Activated CD4-positive, alpha-beta T cell treated with anti-CD3 and anti-CD28 coated beads, Interleukin-2, amount 10 ng/mL, durations not matched to agents 7 days and 5 days (primary cell): ENCODE measurements around the gene CHSY3. TPM values are rescaled to one million over a fixed set of nuclear protein-coding genes. Genes with fewer than 3 reads are reported as not detected.

Source experiments
- CTCF ChIA-PET: fragments of 350-600 bp; sonication (Branson Sonifier 250); formaldehyde crosslinking; loops from one replicate; lab custom pipeline; 2021; ENCODE audit warnings: antibody characterized with exemption; lab: Charles Lee
- POLR2A ChIA-PET: fragments of 350-600 bp; sonication (Branson Sonifier 250); formaldehyde crosslinking; loops from one replicate; lab custom pipeline; 2021; ENCODE audit warnings: antibody characterized with exemption; lab: Charles Lee
- DNase-seq: peaks from one replicate; pipeline ENCODE4 v3.0.0-alpha.2; 2020
- H3K27ac Mint-ChIP-seq: one replicate; pipeline ENCODE4 v1.8.0; 2021; ENCODE audit warnings: mild to moderate bottlenecking, moderate library complexity, mixed read lengths
- H3K27me3 Mint-ChIP-seq: one replicate; pipeline ENCODE4 v1.8.0; 2021; ENCODE audit warnings: mixed read lengths
- H3K36me3 Mint-ChIP-seq: one replicate; pipeline ENCODE4 v1.8.0; 2021; ENCODE audit warnings: low read depth, mixed read lengths
- H3K4me1 Mint-ChIP-seq: one replicate; pipeline ENCODE4 v1.8.0; 2021; ENCODE audit warnings: mixed read lengths
- H3K4me3 Mint-ChIP-seq: one replicate; pipeline ENCODE4 v1.8.0; 2021; ENCODE audit warnings: mild to moderate bottlenecking, moderate library complexity, mixed read lengths
- H3K9me3 Mint-ChIP-seq: one replicate; pipeline ENCODE4 v1.8.0; 2021; ENCODE audit warnings: mixed read lengths
- total RNA-seq, 2 experiments: library from RNA; stranded (reverse); gene quantifications; one replicate each; pipeline ENCODE4 v1.2.3, GENCODE V29; 2021

Gene CHSY3
- total RNA-seq, 2 experiments from 2014 or later, result not detected

- Mint-ChIP-seq H3K36me3 (no peaks in the 10 kb centered on the region), H3K4me3 (no peak overlapping the region)
Measured at GRCh38 chr5:130116462-130116861, 212.2 kb downstream of the CHSY3 start.

GRCh38 chr5:130116972-130117371 is 212.7 kb downstream of the CHSY3 start:
- DNase-seq, result no peak
- Mint-ChIP-seq H3K27ac (no peak overlapping the region), H3K4me1 (no peaks in the 10 kb centered on the region), H3K9me3 (no peaks in the 10 kb centered on the region), H3K27me3 (no peaks in the 10 kb centered on the region), H3K4me3 (no peak overlapping the region), H3K36me3 (no peaks in the 10 kb centered on the region)
- ChIA-PET POLR2A (no interaction called here), CTCF (interaction anchor here (0.6 kb wide), 1 partner anchor 138 kb away, joined by 3 read pairs; no protein-coding TSS in a partner anchor)

More at GRCh38 chr5:130116462-130116861, 212.2 kb downstream of the CHSY3 start:
- ChIA-PET POLR2A (no interaction called here), CTCF (interaction anchor here (0.6 kb wide), 1 partner anchor 138 kb away, joined by 3 read pairs; no protein-coding TSS in a partner anchor)
- H3K27me3 Mint-ChIP-seq, result no peaks in the 10 kb centered on the region
- H3K4me1 Mint-ChIP-seq, result no peaks in the 10 kb centered on the region
- H3K27ac Mint-ChIP-seq, result no peak overlapping the region
- no peak for DNase-seq
- H3K9me3 Mint-ChIP-seq, result no peaks in the 10 kb centered on the region

GRCh38 chr5:130126746-130127145 is 222.5 kb downstream of the CHSY3 start:
- Mint-ChIP-seq H3K36me3 (no peaks in the 10 kb centered on the region), H3K4me3 (no peak overlapping the region), H3K27ac (no peak overlapping the region), H3K27me3 (peaks cover 2% of the 10 kb centered on the region), H3K9me3 (no peaks in the 10 kb centered on the region), H3K4me1 (no peaks in the 10 kb centered on the region)
- DNase-seq, result no peak
- ChIA-PET CTCF (no interaction called here), POLR2A (no interaction called here)

GRCh38 chr5:130135506-130135905 is 231.2 kb downstream of the CHSY3 start:
- DNase-seq, result no peak
- Mint-ChIP-seq H3K4me3 (no peak overlapping the region), H3K4me1 (no peaks in the 10 kb centered on the region), H3K9me3 (no peaks in the 10 kb centered on the region), H3K27ac (no peak overlapping the region), H3K36me3 (no peaks in the 10 kb centered on the region), H3K27me3 (peaks cover 2% of the 10 kb centered on the region)
- ChIA-PET CTCF (interaction anchor here (0.9 kb wide), 1 partner anchor 14 kb away, joined by 3 read pairs; no protein-coding TSS in a partner anchor), POLR2A (no interaction called here)

- no peaks in the 10 kb centered on the region for H3K4me1 Mint-ChIP-seq
- CTCF ChIA-PET, result interaction anchor here (0.9 kb wide), 1 partner anchor 15 kb away, joined by 3 read pairs; no protein-coding TSS in a partner anchor
- no peaks in the 10 kb centered on the region for H3K9me3 Mint-ChIP-seq
- H3K27ac Mint-ChIP-seq, result no peak overlapping the region
- H3K36me3 Mint-ChIP-seq, result no peaks in the 10 kb centered on the region
- POLR2A ChIA-PET, result no interaction called here
- no peak for DNase-seq
- no peak overlapping the region for H3K4me3 Mint-ChIP-seq
- peaks cover 2% of the 10 kb centered on the region for H3K27me3 Mint-ChIP-seq
Measured at GRCh38 chr5:130136300-130136699, 232.0 kb downstream of the CHSY3 start.

- DNase-seq, result no peak
- ChIA-PET CTCF (no interaction called here), POLR2A (no interaction called here)
- no peaks in the 10 kb centered on the region for H3K4me1 Mint-ChIP-seq
- H3K27me3 Mint-ChIP-seq, result peaks cover 2% of the 10 kb centered on the region
- H3K4me3 Mint-ChIP-seq, result no peak overlapping the region
- H3K9me3 Mint-ChIP-seq, result no peaks in the 10 kb centered on the region
- H3K27ac Mint-ChIP-seq, result no peak overlapping the region
- H3K36me3 Mint-ChIP-seq, result no peaks in the 10 kb centered on the region
Measured at GRCh38 chr5:130137681-130138080, 233.4 kb downstream of the CHSY3 start.

- peaks cover 2% of the 10 kb centered on the region for H3K27me3 Mint-ChIP-seq
- no peaks in the 10 kb centered on the region for H3K9me3 Mint-ChIP-seq
- ChIA-PET CTCF (no interaction called here), POLR2A (no interaction called here)
- no peaks in the 10 kb centered on the region for H3K4me1 Mint-ChIP-seq
- DNase-seq, result no peak
- no peaks in the 10 kb centered on the region for H3K36me3 Mint-ChIP-seq
- H3K4me3 Mint-ChIP-seq, result no peak overlapping the region
- no peak overlapping the region for H3K27ac Mint-ChIP-seq
Measured at GRCh38 chr5:130138406-130139045, 234.3 kb downstream of the CHSY3 start.

GRCh38 chr5:130141659-130142320 is 237.5 kb downstream of the CHSY3 start:
- no peaks in the 10 kb centered on the region for H3K4me1 Mint-ChIP-seq
- no peak overlapping the region for H3K4me3 Mint-ChIP-seq
- ChIA-PET CTCF (interaction anchor here (1.3 kb wide), 1 partner anchor 10 kb away, joined by 3 read pairs; no protein-coding TSS in a partner anchor), POLR2A (no interaction called here)
- H3K36me3 Mint-ChIP-seq, result no peaks in the 10 kb centered on the region
- no peak overlapping the region for H3K27ac Mint-ChIP-seq
- H3K9me3 Mint-ChIP-seq, result no peaks in the 10 kb centered on the region
- peak; percentile 7 for DNase-seq
- no peaks in the 10 kb centered on the region for H3K27me3 Mint-ChIP-seq

- Mint-ChIP-seq H3K4me3 (no peak overlapping the region), H3K36me3 (no peaks in the 10 kb centered on the region), H3K27me3 (no peaks in the 10 kb centered on the region), H3K9me3 (no peaks in the 10 kb centered on the region), H3K27ac (no peak overlapping the region), H3K4me1 (no peaks in the 10 kb centered on the region)
- no peak for DNase-seq
- CTCF ChIA-PET, result no interaction called here
- POLR2A ChIA-PET, result no interaction called here
Measured at GRCh38 chr5:130151239-130151638, 247.0 kb downstream of the CHSY3 start.

- H3K4me1 Mint-ChIP-seq, result no peaks in the 10 kb centered on the region
- no peak overlapping the region for H3K4me3 Mint-ChIP-seq
- ChIA-PET CTCF (no interaction called here), POLR2A (no interaction called here)
- no peaks in the 10 kb centered on the region for H3K27me3 Mint-ChIP-seq
- no peaks in the 10 kb centered on the region for H3K36me3 Mint-ChIP-seq
- DNase-seq, result no peak
- no peaks in the 10 kb centered on the region for H3K9me3 Mint-ChIP-seq
- no peak overlapping the region for H3K27ac Mint-ChIP-seq
Measured at GRCh38 chr5:130155345-130156011, 251.2 kb downstream of the CHSY3 start.

- no peak for DNase-seq
- no peaks in the 10 kb centered on the region for H3K27me3 Mint-ChIP-seq
- H3K4me1 Mint-ChIP-seq, result no peaks in the 10 kb centered on the region
- H3K36me3 Mint-ChIP-seq, result no peaks in the 10 kb centered on the region
- H3K27ac Mint-ChIP-seq, result no peak overlapping the region
- no peak overlapping the region for H3K4me3 Mint-ChIP-seq
- H3K9me3 Mint-ChIP-seq, result no peaks in the 10 kb centered on the region
- ChIA-PET CTCF (no interaction called here), POLR2A (no interaction called here)
Measured at GRCh38 chr5:130158036-130158435, 253.8 kb downstream of the CHSY3 start.

- CTCF ChIA-PET, result no interaction called here
- Mint-ChIP-seq H3K9me3 (no peaks in the 10 kb centered on the region), H3K27me3 (no peaks in the 10 kb centered on the region), H3K36me3 (no peaks in the 10 kb centered on the region), H3K4me3 (no peak overlapping the region), H3K27ac (no peak overlapping the region), H3K4me1 (no peaks in the 10 kb centered on the region)
- POLR2A ChIA-PET, result no interaction called here
- no peak for DNase-seq
Measured at GRCh38 chr5:130159968-130160367, 255.7 kb downstream of the CHSY3 start.

GRCh38 chr5:130164966-130165365 is 260.7 kb downstream of the CHSY3 start:
- no peaks in the 10 kb centered on the region for H3K27me3 Mint-ChIP-seq
- no peak for DNase-seq
- CTCF ChIA-PET, result no interaction called here
- no peak overlapping the region for H3K4me3 Mint-ChIP-seq
- POLR2A ChIA-PET, result no interaction called here
- no peaks in the 10 kb centered on the region for H3K9me3 Mint-ChIP-seq
- no peaks in the 10 kb centered on the region for H3K4me1 Mint-ChIP-seq
- no peaks in the 10 kb centered on the region for H3K36me3 Mint-ChIP-seq
- H3K27ac Mint-ChIP-seq, result no peak overlapping the region
